ENCODE data around the gene SPAG6. TPM values are rescaled to one million over a fixed set of nuclear protein-coding genes. Genes with fewer than 3 reads are reported as not detected.

SPAG6 gene
- total RNA-seq, 1 donor from 2014 or later, result 0.46 TPM

DNA sequence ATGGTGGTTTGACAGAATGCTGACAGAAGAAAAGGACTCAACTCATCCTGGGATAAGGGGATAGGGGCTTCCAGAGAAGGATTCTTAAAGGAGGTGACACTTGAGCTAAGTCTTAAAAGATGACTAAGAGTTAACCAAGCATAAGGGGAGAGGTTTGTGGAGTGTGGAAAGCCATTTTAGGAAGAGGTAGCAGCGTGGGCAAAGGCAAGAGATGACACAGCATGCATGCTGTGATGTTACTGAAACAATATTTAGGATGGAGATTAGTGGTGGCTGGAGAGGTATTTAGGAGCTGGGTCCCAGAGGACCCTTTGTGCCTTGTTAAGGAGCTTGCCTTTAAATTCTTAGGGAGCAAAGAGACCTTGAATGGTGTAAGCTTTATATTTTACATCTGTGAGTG is 65.1 kb downstream of the SPAG6 start:
- Mint-ChIP-seq H3K27me3 (ENCODE audit: unreplicated experiment) (no peaks in the 10 kb centered on the region), H3K27ac (ENCODE audit: unreplicated experiment) (no peak overlapping the region), H3K36me3 (ENCODE audit: low read depth, unreplicated experiment) (no peaks in the 10 kb centered on the region), H3K4me3 (ENCODE audit: unreplicated experiment) (no peak overlapping the region), H3K4me1 (ENCODE audit: unreplicated experiment) (no peaks in the 10 kb centered on the region), H3K9me3 (ENCODE audit: unreplicated experiment) (peaks cover 3% of the 10 kb centered on the region)
- TF ChIP-seq, protein P1, sequence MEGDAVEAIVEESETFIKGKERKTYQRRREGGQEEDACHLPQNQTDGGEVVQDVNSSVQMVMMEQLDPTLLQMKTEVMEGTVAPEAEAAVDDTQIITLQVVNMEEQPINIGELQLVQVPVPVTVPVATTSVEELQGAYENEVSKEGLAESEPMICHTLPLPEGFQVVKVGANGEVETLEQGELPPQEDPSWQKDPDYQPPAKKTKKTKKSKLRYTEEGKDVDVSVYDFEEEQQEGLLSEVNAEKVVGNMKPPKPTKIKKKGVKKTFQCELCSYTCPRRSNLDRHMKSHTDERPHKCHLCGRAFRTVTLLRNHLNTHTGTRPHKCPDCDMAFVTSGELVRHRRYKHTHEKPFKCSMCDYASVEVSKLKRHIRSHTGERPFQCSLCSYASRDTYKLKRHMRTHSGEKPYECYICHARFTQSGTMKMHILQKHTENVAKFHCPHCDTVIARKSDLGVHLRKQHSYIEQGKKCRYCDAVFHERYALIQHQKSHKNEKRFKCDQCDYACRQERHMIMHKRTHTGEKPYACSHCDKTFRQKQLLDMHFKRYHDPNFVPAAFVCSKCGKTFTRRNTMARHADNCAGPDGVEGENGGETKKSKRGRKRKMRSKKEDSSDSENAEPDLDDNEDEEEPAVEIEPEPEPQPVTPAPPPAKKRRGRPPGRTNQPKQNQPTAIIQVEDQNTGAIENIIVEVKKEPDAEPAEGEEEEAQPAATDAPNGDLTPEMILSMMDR (IDR thresholded peaks at IDR 0.05; ENCODE audit: unreplicated experiment), result no peak
- no peak for DNase-seq (ENCODE audit: low spot score)

DNA sequence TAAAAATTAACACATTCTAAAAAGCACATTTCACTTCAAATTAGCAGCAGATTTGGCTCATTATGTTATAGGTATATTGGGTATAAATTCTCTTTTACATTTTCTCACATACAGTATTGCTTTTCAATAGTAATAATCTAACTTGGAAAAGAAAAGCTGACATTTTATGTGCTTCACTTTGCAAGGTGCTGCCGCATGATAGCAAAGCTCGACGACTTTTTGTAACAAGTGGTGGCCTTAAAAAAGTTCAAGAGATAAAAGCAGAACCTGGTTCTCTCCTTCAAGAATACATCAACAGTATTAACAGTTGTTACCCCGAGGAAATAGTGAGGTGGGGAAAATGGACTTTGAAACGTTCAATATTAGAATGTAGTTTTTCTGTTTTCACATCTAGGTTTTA is 65.5 kb downstream of the SPAG6 start:
- TF ChIP-seq, protein P1 (IDR thresholded peaks at IDR 0.05; ENCODE audit: unreplicated experiment), result no peak
- Mint-ChIP-seq H3K4me1 (ENCODE audit: unreplicated experiment) (no peaks in the 10 kb centered on the region), H3K27ac (ENCODE audit: unreplicated experiment) (no peak overlapping the region), H3K4me3 (ENCODE audit: unreplicated experiment) (no peak overlapping the region), H3K9me3 (ENCODE audit: unreplicated experiment) (peaks cover 3% of the 10 kb centered on the region), H3K36me3 (ENCODE audit: low read depth, unreplicated experiment) (no peaks in the 10 kb centered on the region), H3K27me3 (ENCODE audit: unreplicated experiment) (no peaks in the 10 kb centered on the region)
- DNase-seq (ENCODE audit: low spot score), result no peak

DNA sequence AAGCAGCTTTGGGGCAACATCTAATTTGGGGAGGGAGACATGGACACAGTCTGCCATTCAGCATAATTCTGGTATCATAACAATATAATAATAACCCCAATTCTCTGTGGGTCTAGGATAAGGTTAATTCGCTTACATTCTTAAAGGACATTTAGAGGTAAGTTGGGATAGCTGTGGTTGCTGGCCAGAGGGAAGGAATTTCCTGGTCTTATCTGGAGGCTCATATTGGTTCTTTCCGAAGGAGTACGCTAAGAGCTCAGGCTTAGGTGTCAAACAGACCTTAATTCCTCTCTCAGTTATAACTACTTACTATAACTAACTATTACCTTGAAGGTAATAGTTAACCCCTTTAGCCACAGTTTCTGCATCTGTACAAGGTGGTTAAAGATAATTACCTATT is 68.8 kb downstream of the SPAG6 start:
- peaks cover 8% of the 10 kb centered on the region for H3K4me1 Mint-ChIP-seq (ENCODE audit: unreplicated experiment)
- TF ChIP-seq, protein P1 (IDR thresholded peaks at IDR 0.05; ENCODE audit: unreplicated experiment), result no peak
- no peak overlapping the region for H3K27ac Mint-ChIP-seq (ENCODE audit: unreplicated experiment)
- no peaks in the 10 kb centered on the region for H3K36me3 Mint-ChIP-seq (ENCODE audit: low read depth, unreplicated experiment)
- H3K27me3 Mint-ChIP-seq (ENCODE audit: unreplicated experiment), result no peaks in the 10 kb centered on the region
- DNase-seq (ENCODE audit: low spot score), result no peak
- no peak overlapping the region for H3K4me3 Mint-ChIP-seq (ENCODE audit: unreplicated experiment)
- H3K9me3 Mint-ChIP-seq (ENCODE audit: unreplicated experiment), result no peaks in the 10 kb centered on the region

DNA sequence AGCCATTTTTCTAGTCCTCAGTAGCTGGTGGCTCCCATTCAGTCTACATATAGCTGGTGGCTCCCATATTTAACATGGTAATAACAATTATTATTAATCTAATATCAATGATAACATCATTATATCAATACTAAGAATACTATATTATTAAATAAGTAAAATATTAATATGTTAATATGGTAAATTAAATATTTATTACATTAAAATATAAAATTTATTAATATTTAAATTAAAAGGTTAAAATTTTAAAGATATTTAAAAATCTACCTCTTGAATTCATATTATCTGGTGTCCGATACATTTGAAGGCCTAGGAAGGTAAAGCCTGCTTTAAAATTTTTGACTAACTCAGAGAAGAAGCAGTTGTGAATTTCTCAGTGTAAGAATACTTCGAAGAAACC is 69.8 kb downstream of the SPAG6 start:
- Mint-ChIP-seq H3K27ac (ENCODE audit: unreplicated experiment) (no peak overlapping the region), H3K27me3 (ENCODE audit: unreplicated experiment) (no peaks in the 10 kb centered on the region), H3K9me3 (ENCODE audit: unreplicated experiment) (no peaks in the 10 kb centered on the region), H3K36me3 (ENCODE audit: low read depth, unreplicated experiment) (no peaks in the 10 kb centered on the region), H3K4me3 (ENCODE audit: unreplicated experiment) (no peak overlapping the region), H3K4me1 (ENCODE audit: unreplicated experiment) (peaks cover 8% of the 10 kb centered on the region)
- TF ChIP-seq, protein P1 (IDR thresholded peaks at IDR 0.05; ENCODE audit: unreplicated experiment), result no peak
- no peak for DNase-seq (ENCODE audit: low spot score)

DNA sequence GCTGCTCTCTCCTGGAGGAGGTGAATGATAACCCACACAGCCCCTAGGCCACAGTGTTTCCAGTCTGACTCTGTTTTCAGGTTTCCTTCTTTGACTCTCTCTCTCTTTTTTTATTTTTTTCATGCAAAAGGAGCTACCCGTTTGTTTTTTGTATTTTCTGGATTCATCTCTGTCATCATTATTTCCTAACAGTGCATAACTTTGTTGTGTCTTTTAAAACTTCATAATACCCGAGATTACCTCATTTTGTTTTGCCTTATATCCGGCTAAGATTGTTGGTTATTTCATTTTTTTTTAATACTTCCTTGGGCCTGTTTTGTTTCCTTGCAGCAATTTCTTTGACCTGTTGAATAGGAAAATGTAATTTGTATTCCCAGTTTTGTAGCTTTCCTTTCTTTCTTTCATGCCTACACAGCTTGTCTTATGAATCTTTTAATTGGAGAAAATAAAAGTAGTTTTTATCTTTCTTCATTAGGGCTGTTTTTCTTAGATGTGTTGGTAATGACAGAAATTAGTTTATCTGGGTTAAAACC is 72.5 kb downstream of the SPAG6 start:
- no peak for DNase-seq (ENCODE audit: low spot score)
- TF ChIP-seq, protein P1 (IDR thresholded peaks at IDR 0.05; ENCODE audit: unreplicated experiment), result no peak
- peaks cover 8% of the 10 kb centered on the region for H3K4me1 Mint-ChIP-seq (ENCODE audit: unreplicated experiment)
- no peaks in the 10 kb centered on the region for H3K36me3 Mint-ChIP-seq (ENCODE audit: low read depth, unreplicated experiment)
- H3K9me3 Mint-ChIP-seq (ENCODE audit: unreplicated experiment), result no peaks in the 10 kb centered on the region
- H3K27me3 Mint-ChIP-seq (ENCODE audit: unreplicated experiment), result no peaks in the 10 kb centered on the region
- no peak overlapping the region for H3K4me3 Mint-ChIP-seq (ENCODE audit: unreplicated experiment)
- no peak overlapping the region for H3K27ac Mint-ChIP-seq (ENCODE audit: unreplicated experiment)

All from endothelial cell (in vitro differentiated cells).